Astrocyte (in vitro differentiated cells and primary cell): ENCODE measurements around the gene ACTR1A. TPM values are rescaled to one million over a fixed set of nuclear protein-coding genes. Genes with fewer than 3 reads are reported as not detected.

Experiments used
- DNase-seq: peaks from one replicate; pipeline ENCODE4 v3.0.0-alpha.2; 2010; ENCODE audit warnings: low read depth
- FAIRE-seq: peaks from 2 replicates; lab custom pipeline; 2011; peaks lifted over from hg19 to GRCh38; lab: Jason Lieb, UNC
- H2AFZ ChIP-seq: 2 replicates; pipeline ENCODE4 v1.6.0; 2012; ENCODE audit warnings: low read depth, low read length, inconsistent platforms
- H3K27ac ChIP-seq: 2 replicates; pipeline ENCODE4 v1.5.1; 2011; ENCODE audit warnings: low read depth, low read length, inconsistent platforms
- H3K27me3 ChIP-seq: 2 replicates; pipeline ENCODE4 v1.6.0; 2011; ENCODE audit warnings: low read length, inconsistent platforms; ENCODE audit not compliant: insufficient read depth
- H3K36me3 ChIP-seq: 2 replicates; pipeline ENCODE4 v1.5.1; 2011; ENCODE audit warnings: low read length, inconsistent platforms; ENCODE audit not compliant: insufficient read depth
- H3K4me1 ChIP-seq: 2 replicates; pipeline ENCODE4 v1.5.1; 2011; ENCODE audit warnings: low read length, inconsistent platforms; ENCODE audit not compliant: insufficient read depth
- H3K4me2 ChIP-seq: 2 replicates; pipeline ENCODE4 v1.6.0; 2012; ENCODE audit warnings: low read length, inconsistent platforms
- H3K4me3 ChIP-seq: 2 replicates; pipeline ENCODE4 v1.5.1; 2011; ENCODE audit warnings: low read depth, mild to moderate bottlenecking, low read length, inconsistent platforms; ENCODE audit not compliant: insufficient read depth
- H3K79me2 ChIP-seq: 2 replicates; pipeline ENCODE4 v1.6.0; 2012; ENCODE audit warnings: mild to moderate bottlenecking, low read length, inconsistent platforms; ENCODE audit not compliant: insufficient read depth
- H3K9ac ChIP-seq: 2 replicates; pipeline ENCODE4 v1.6.0; 2012; ENCODE audit warnings: mild to moderate bottlenecking, low read length, inconsistent platforms
- H3K9me3 ChIP-seq: 2 replicates; pipeline ENCODE4 v1.5.1; 2012; ENCODE audit warnings: low read depth, mild to moderate bottlenecking, low read length, inconsistent platforms; ENCODE audit not compliant: insufficient read depth
- H4K20me1 ChIP-seq: 2 replicates; pipeline ENCODE4 v1.6.0; 2012; ENCODE audit warnings: low read length, inconsistent platforms; ENCODE audit not compliant: insufficient read depth
- H3K27ac Mint-ChIP-seq: one replicate; pipeline ENCODE4 v1.8.0; 2021; ENCODE audit warnings: mild to moderate bottlenecking, mixed read lengths; ENCODE audit not compliant: unreplicated experiment
- H3K27me3 Mint-ChIP-seq: one replicate; pipeline ENCODE4 v1.8.0; 2021; ENCODE audit warnings: low read depth, mixed read lengths; ENCODE audit not compliant: unreplicated experiment
- H3K36me3 Mint-ChIP-seq: one replicate; pipeline ENCODE4 v1.8.0; 2021; ENCODE audit warnings: low read depth, mixed read lengths; ENCODE audit not compliant: unreplicated experiment
- H3K4me1 Mint-ChIP-seq: one replicate; pipeline ENCODE4 v1.8.0; 2021; ENCODE audit warnings: low read depth, mixed read lengths; ENCODE audit not compliant: unreplicated experiment
- H3K4me3 Mint-ChIP-seq: one replicate; pipeline ENCODE4 v1.8.0; 2021; ENCODE audit warnings: mild to moderate bottlenecking, moderate library complexity, mixed read lengths; ENCODE audit not compliant: unreplicated experiment
- H3K9me3 Mint-ChIP-seq: one replicate; pipeline ENCODE4 v1.8.0; 2021; ENCODE audit warnings: mild to moderate bottlenecking, mixed read lengths; ENCODE audit not compliant: unreplicated experiment
- EZH2 ChIP-seq: IDR thresholded peaks from 2 replicates; pipeline ENCODE4 v1.6.1; 2012; ENCODE audit warnings: mild to moderate bottlenecking, low read length, inconsistent platforms; ENCODE audit not compliant: insufficient read depth
- total RNA-seq: library from RNA; stranded (reverse); gene quantifications from 2 replicates; pipeline ENCODE4 v1.2.1, GENCODE V29; 2021
- TF ChIP-seq, protein P1 (sequence below): IDR thresholded peaks from 2 replicates; pipeline ENCODE4 v1.5.1; 2011; ENCODE audit warnings: low read depth, mild to moderate bottlenecking, inconsistent platforms, low read length, moderate library complexity; ENCODE audit not compliant: insufficient read depth

Gene ACTR1A
- total RNA-seq, 1 donor from 2014 or later: 155 TPM

DNA sequence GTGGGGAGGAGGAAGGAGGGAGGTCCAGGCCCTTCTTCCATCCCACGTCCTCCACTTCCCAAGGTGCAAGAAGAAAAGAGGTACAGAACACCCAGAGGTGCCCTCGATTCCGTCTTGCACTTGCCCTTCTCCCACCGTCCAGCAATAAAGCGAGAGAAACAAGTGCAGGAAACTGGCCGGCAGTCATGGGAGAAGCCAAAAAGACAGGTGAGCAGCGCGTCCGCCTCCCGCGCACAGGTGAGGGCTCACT, 52.5 kb downstream of the ACTR1A start:
- Histone ChIP-seq H3K4me3 (peak overlapping the region; percentile 69), H3K79me2 (no peaks in the 10 kb centered on the region), H3K4me1 (peaks cover 23% of the 10 kb centered on the region), H3K4me2 (peak overlapping the region; percentile 99), H3K36me3 (no peaks in the 10 kb centered on the region), H3K27ac (no peak overlapping the region), H4K20me1 (no peaks in the 10 kb centered on the region), H3K9ac (peak overlapping the region; percentile 74), H3K9me3 (no peaks in the 10 kb centered on the region), H2AFZ (peak overlapping the region; percentile 90), H3K27me3 (no peaks in the 10 kb centered on the region)
- DNase-seq (no peak), FAIRE-seq (no peak)
- Mint-ChIP-seq H3K4me1 (peaks cover 17% of the 10 kb centered on the region), H3K4me3 (peak overlapping the region; percentile 92), H3K27me3 (no peaks in the 10 kb centered on the region), H3K9me3 (no peaks in the 10 kb centered on the region), H3K27ac (no peak overlapping the region), H3K36me3 (peaks cover 2% of the 10 kb centered on the region)
- TF ChIP-seq EZH2: no peak
- TF ChIP-seq, protein P1, sequence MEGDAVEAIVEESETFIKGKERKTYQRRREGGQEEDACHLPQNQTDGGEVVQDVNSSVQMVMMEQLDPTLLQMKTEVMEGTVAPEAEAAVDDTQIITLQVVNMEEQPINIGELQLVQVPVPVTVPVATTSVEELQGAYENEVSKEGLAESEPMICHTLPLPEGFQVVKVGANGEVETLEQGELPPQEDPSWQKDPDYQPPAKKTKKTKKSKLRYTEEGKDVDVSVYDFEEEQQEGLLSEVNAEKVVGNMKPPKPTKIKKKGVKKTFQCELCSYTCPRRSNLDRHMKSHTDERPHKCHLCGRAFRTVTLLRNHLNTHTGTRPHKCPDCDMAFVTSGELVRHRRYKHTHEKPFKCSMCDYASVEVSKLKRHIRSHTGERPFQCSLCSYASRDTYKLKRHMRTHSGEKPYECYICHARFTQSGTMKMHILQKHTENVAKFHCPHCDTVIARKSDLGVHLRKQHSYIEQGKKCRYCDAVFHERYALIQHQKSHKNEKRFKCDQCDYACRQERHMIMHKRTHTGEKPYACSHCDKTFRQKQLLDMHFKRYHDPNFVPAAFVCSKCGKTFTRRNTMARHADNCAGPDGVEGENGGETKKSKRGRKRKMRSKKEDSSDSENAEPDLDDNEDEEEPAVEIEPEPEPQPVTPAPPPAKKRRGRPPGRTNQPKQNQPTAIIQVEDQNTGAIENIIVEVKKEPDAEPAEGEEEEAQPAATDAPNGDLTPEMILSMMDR: no peak

DNA sequence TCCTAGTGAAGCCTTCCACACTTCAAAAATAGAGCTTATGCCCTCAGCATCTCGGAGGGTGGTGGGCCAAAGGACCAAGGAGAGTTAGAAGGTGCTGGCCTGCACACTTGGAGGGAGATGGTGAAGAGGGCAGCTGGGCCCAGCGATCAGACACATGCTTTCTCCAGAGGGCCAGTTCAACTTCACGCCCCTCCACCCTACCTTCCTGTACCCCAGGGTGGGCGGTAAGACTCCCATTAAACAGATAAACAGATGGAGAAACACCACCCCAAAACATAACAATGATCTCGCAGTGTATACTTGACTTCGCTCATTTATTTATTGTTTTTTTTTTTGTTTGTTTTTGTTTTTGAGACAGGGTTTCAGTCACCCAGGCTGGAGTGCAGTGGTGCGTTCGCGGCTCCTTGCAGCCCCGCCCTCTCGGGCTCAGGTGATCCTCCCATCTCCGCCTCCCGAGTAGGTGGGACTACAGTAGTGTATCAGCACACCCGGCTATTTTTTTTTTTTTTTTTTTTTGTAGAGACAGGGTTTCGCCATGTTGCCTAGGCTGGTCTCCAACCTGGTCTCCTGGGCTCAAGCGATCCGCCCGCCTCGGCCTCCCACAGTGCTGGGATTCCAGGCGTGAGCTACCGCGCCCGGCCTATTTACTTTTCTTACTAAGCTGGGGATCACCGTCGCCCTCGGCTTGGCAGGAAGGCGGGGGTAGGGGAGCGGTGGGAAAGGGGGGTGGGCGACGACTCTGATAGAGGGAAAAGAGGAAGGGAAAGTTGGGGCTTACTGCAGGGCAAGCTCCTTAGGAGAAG, 53.0 kb downstream of the ACTR1A start:
- Histone ChIP-seq H4K20me1 (no peaks in the 10 kb centered on the region), H3K27me3 (no peaks in the 10 kb centered on the region), H3K4me3 (peak overlapping the region; percentile 69), H2AFZ (peak overlapping the region; percentile 90), H3K4me2 (peak overlapping the region; percentile 99), H3K4me1 (peaks cover 23% of the 10 kb centered on the region), H3K9ac (peak overlapping the region; percentile 74), H3K27ac (no peak overlapping the region), H3K36me3 (no peaks in the 10 kb centered on the region), H3K9me3 (no peaks in the 10 kb centered on the region), H3K79me2 (no peaks in the 10 kb centered on the region)
- no peaks in the 10 kb centered on the region for H3K27me3 Mint-ChIP-seq
- no peaks in the 10 kb centered on the region for H3K9me3 Mint-ChIP-seq
- peaks cover 15% of the 10 kb centered on the region for H3K4me1 Mint-ChIP-seq
- no peak for DNase-seq
- TF ChIP-seq, protein P1: no peak
- TF ChIP-seq EZH2: no peak
- FAIRE-seq: no peak
- H3K27ac Mint-ChIP-seq: peak overlapping the region; percentile 53
- peaks cover 2% of the 10 kb centered on the region for H3K36me3 Mint-ChIP-seq
- H3K4me3 Mint-ChIP-seq: peak overlapping the region; percentile 92

DNA sequence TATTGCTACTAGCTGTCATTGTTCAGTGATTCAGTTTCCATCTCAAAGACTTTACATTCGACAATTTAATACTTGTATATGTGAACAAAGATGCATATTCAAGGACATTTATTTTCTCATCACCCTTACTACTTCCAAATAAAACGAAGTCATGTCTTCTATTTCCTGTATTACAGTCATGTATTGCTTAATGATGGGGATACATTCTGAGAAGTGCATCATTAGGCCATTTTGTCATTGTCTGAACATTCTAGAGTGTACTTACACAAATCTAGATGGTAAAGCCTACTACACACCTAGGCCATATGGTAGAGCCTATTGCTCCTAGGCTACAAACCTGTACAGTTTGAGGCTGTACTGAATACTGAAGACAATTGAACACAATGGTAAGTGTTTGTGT, 57.7 kb downstream of the ACTR1A start:
- Histone ChIP-seq H3K36me3 (no peaks in the 10 kb centered on the region), H4K20me1 (no peaks in the 10 kb centered on the region), H3K4me2 (no peak overlapping the region), H3K9me3 (no peaks in the 10 kb centered on the region), H3K27ac (no peak overlapping the region), H3K4me3 (no peak overlapping the region), H3K9ac (no peak overlapping the region), H3K27me3 (peaks cover 7% of the 10 kb centered on the region), H3K79me2 (no peaks in the 10 kb centered on the region), H2AFZ (no peak overlapping the region), H3K4me1 (peaks cover 4% of the 10 kb centered on the region)
- H3K27me3 Mint-ChIP-seq: peaks cover 1% of the 10 kb centered on the region
- DNase-seq (no peak), FAIRE-seq (no peak)
- peaks cover 4% of the 10 kb centered on the region for H3K4me1 Mint-ChIP-seq
- no peaks in the 10 kb centered on the region for H3K9me3 Mint-ChIP-seq
- no peak overlapping the region for H3K27ac Mint-ChIP-seq
- H3K4me3 Mint-ChIP-seq: no peak overlapping the region
- TF ChIP-seq, protein P1: no peak
- TF ChIP-seq EZH2: no peak
- peaks cover 2% of the 10 kb centered on the region for H3K36me3 Mint-ChIP-seq
